HPDE6-E6E7 (cell line): ENCODE data around the gene ZC3H12C.

Experiments used
- DNase-seq: peaks from one replicate; pipeline ENCODE4 v3.0.0; 2011; ENCODE audit warnings: missing footprints; ENCODE audit errors: extremely low spot score

Gene ZC3H12C

GRCh38 chr11:110219006-110219785 is 126.0 kb downstream of the ZC3H12C start:
- no peak for DNase-seq
